Measurements from ENCODE around the gene WASF3.

The WASF3 gene

GRCh38 chr13:26646603-26647002 lies 89.1 kb downstream of the WASF3 start:
- H3K9me3 ChIP-seq, result no peaks in the 10 kb centered on the region
- no peaks in the 10 kb centered on the region for H3K27me3 ChIP-seq
- TF ChIP-seq, protein P1, sequence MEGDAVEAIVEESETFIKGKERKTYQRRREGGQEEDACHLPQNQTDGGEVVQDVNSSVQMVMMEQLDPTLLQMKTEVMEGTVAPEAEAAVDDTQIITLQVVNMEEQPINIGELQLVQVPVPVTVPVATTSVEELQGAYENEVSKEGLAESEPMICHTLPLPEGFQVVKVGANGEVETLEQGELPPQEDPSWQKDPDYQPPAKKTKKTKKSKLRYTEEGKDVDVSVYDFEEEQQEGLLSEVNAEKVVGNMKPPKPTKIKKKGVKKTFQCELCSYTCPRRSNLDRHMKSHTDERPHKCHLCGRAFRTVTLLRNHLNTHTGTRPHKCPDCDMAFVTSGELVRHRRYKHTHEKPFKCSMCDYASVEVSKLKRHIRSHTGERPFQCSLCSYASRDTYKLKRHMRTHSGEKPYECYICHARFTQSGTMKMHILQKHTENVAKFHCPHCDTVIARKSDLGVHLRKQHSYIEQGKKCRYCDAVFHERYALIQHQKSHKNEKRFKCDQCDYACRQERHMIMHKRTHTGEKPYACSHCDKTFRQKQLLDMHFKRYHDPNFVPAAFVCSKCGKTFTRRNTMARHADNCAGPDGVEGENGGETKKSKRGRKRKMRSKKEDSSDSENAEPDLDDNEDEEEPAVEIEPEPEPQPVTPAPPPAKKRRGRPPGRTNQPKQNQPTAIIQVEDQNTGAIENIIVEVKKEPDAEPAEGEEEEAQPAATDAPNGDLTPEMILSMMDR (IDR thresholded peaks at IDR 0.05), result no peak
- no peak overlapping the region for H3K27ac ChIP-seq
- no peak overlapping the region for H3K4me3 ChIP-seq (ENCODE audit: low read depth in 1 of 2, low read length in 1 of 2)
- H3K36me3 ChIP-seq, result no peaks in the 10 kb centered on the region
- no peaks in the 10 kb centered on the region for H3K4me1 ChIP-seq (ENCODE audit: control insufficient read depth in 1 of 2, insufficient read depth in 1 of 2, low read depth in 1 of 2, low read length in 1 of 2)

DNA sequence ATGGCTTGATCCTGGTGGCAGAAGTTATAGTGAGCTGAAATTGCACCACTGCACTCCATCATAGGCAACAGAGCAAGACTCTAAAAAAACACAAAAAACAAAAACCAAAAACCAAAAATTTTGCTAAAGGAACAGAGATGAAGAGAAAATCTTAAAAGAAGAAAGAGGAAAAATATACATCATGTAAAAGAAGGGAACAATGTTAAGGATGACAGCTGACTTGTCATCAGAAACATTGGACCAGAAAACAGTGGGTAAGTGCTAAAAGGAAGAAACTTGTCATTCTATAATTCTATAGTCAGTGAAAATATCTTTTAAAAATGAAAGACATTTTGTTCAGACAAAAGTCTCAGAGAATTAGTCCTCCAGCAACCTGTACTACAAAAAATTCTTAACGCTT lies 93.8 kb downstream of the WASF3 start:
- H3K27ac ChIP-seq, result no peak overlapping the region
- no peaks in the 10 kb centered on the region for H3K4me1 ChIP-seq (ENCODE audit: control insufficient read depth in 1 of 2, insufficient read depth in 1 of 2, low read depth in 1 of 2, low read length in 1 of 2)
- no peaks in the 10 kb centered on the region for H3K27me3 ChIP-seq
- no peak overlapping the region for H3K4me3 ChIP-seq (ENCODE audit: low read depth in 1 of 2, low read length in 1 of 2)
- TF ChIP-seq, protein P1 (IDR thresholded peaks at IDR 0.05), result no peak
- no peaks in the 10 kb centered on the region for H3K36me3 ChIP-seq
- no peaks in the 10 kb centered on the region for H3K9me3 ChIP-seq

DNA sequence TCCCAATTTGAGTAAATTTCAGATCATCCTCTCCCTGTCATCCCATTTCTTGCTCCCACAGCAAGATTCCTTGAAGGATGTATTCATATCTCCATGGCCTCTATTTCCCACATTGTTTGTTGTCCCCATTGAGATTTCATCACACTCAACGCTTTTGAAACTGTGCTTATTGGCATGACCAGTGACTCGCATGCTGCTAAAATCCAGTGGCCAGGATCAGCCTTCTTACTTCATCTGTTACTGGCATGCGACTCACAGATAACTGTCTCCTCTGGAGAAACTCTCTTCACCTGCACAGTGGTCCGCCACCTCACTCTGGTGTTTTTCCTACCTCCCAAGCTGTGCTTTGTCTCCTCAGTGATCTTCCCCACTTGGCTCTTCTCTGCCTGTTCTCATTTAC lies 95.8 kb downstream of the WASF3 start:
- H3K9me3 ChIP-seq, result no peaks in the 10 kb centered on the region

DNA sequence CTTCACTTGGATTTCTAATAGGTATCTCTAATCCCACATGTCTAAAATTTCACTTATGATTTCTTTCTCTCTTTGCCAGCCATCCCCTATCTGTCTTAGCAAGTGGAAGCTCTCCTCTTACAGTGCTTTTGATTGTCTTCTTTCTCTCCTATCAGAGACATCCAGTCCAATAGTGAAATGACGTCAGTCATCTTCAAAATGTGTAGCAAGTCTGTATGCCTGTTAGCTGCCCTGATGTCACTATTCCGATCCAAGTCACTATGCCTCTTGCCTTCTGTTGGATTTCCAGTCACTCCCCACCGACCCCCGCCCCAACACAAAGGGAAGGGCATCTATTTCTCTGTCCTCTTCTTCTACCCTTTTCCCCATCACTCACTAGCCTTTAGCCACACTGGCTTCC lies 96.4 kb downstream of the WASF3 start:
- no peaks in the 10 kb centered on the region for H3K4me1 ChIP-seq (ENCODE audit: control insufficient read depth in 1 of 2, insufficient read depth in 1 of 2, low read depth in 1 of 2, low read length in 1 of 2)
- no peaks in the 10 kb centered on the region for H3K27me3 ChIP-seq
- no peaks in the 10 kb centered on the region for H3K36me3 ChIP-seq
- TF ChIP-seq, protein P1 (IDR thresholded peaks at IDR 0.05), result no peak
- H3K4me3 ChIP-seq (ENCODE audit: low read depth in 1 of 2, low read length in 1 of 2), result no peak overlapping the region
- no peak overlapping the region for H3K27ac ChIP-seq
- no peaks in the 10 kb centered on the region for H3K9me3 ChIP-seq

More for the DNA sequence above, 95.8 kb downstream of the WASF3 start:
- Histone ChIP-seq H3K27ac (no peak overlapping the region), H3K4me1 (ENCODE audit: control insufficient read depth in 1 of 2, insufficient read depth in 1 of 2, low read depth in 1 of 2, low read length in 1 of 2) (no peaks in the 10 kb centered on the region), H3K4me3 (ENCODE audit: low read depth in 1 of 2, low read length in 1 of 2) (no peak overlapping the region), H3K36me3 (no peaks in the 10 kb centered on the region), H3K27me3 (no peaks in the 10 kb centered on the region)
- TF ChIP-seq, protein P1 (IDR thresholded peaks at IDR 0.05), result no peak

GRCh38 chr13:26656919-26657318 lies 99.4 kb downstream of the WASF3 start:
- no peaks in the 10 kb centered on the region for H3K27me3 ChIP-seq
- H3K36me3 ChIP-seq, result no peaks in the 10 kb centered on the region
- no peak overlapping the region for H3K27ac ChIP-seq
- no peak overlapping the region for H3K4me3 ChIP-seq (ENCODE audit: low read depth in 1 of 2, low read length in 1 of 2)
- H3K4me1 ChIP-seq (ENCODE audit: control insufficient read depth in 1 of 2, insufficient read depth in 1 of 2, low read depth in 1 of 2, low read length in 1 of 2), result no peaks in the 10 kb centered on the region
- TF ChIP-seq, protein P1 (IDR thresholded peaks at IDR 0.05), result no peak
- H3K9me3 ChIP-seq, result no peaks in the 10 kb centered on the region
